ENCODE measurements around the gene ANAPC1. TPM values are rescaled to one million over a fixed set of nuclear protein-coding genes. Genes with fewer than 3 reads are reported as not detected.

Gene ANAPC1
- total and polyA plus RNA-seq, 9 of the 15 experiments (the other 6 are each of a cell fraction or from before 2014, with no cell fraction given), result 14.0 to 126 (median 78.2) TPM

- Histone ChIP-seq H3K27me3 (ENCODE audit: control insufficient read depth in 2 of 2, insufficient read depth in 2 of 2, low read length in 2 of 2) (peaks cover 0 to 6% of the 10 kb centered on the region in 2 experiments; a peak in 2 of 5 replicates), H3K36me3 (ENCODE audit: control insufficient read depth, insufficient read depth, low read length) (no peaks in the 10 kb centered on the region), H4K20me1 (replicated peaks; ENCODE audit: control insufficient read depth, insufficient read depth, low read length) (no peaks in the 10 kb centered on the region), H2AFZ (ENCODE audit: low read depth, low read length) (peak overlapping the region; percentile 10; the same call in 1 of the 2 replicates), H3K9me1 (ENCODE audit: control insufficient read depth, insufficient read depth, low read length) (no peaks in the 10 kb centered on the region), H3K4me3 (no peak overlapping the region), H3K4me1 (replicated peaks in 1 of 2; ENCODE audit: control insufficient read depth in 2 of 2, insufficient read depth in 2 of 2, low read length in 2 of 2) (peaks cover 28 to 31% of the 10 kb centered on the region in 2 experiments), H3K9ac (ENCODE audit: insufficient read depth in 1 of 2, low read depth in 2 of 2, low read length in 2 of 2) (no peak overlapping the region), H3K4me2 (ENCODE audit: insufficient read depth, low read length) (peak overlapping the region; percentile 9; the same call in 1 of the 2 replicates), H3K9me3 (replicated peaks; ENCODE audit: control insufficient read depth, insufficient read depth, low read depth, low read length) (no peaks in the 10 kb centered on the region), H3K79me2 (ENCODE audit: control insufficient read depth, insufficient read depth, low read length) (no peaks in the 10 kb centered on the region), H3K27ac (ENCODE audit: extremely low read depth, low read depth, low read length) (no peak overlapping the region)
- ChIA-PET POLR2A (no interaction called here), CTCF (ENCODE audit: low intra/inter-chr PET ratio) (interaction anchor here (0.9 kb wide), 1 partner anchor 148 kb away, joined by 3 read pairs; no protein-coding TSS in a partner anchor)
- WGBS (ENCODE audit: insufficient coverage, low coverage, missing lambda C conversion rate), result 15% methylated on average over 3 of the region's 3 CpGs
- peak; percentile 71 for FAIRE-seq
- ATAC-seq, result peak; percentile 32; the same call in 2 of the 3 replicates
- peak in 2 of 4 experiments; percentile 37 to 66 for DNase-seq (ENCODE audit: extremely low read depth in 1 of 4, low spot score in 3 of 4)
- intact Hi-C loops (cut with micrococcal nuclease) (loop anchor here (1.0 kb wide), 1 partner anchor 147 kb away; no protein-coding TSS in a partner anchor), in situ Hi-C loops (cut with MboI) (loop anchor here (10.0 kb wide), 1 partner anchor 684 kb away; the partner anchor contains the start of gene CHCHD5)
- no TSS peak for BruUV-seq (replicated peaks)
- no peak for TF ChIP-seq MTA1 (IDR thresholded peaks at IDR 0.05; ENCODE audit: borderline replicate concordance)
- no peak for TF ChIP-seq ZNF764 (CRISPR knock-in tag; IDR thresholded peaks at IDR 0.05; ENCODE audit: low read depth)
- TF ChIP-seq RAD21 (CRISPR knock-in tag; conservative IDR thresholded peaks at IDR 0.05 in 1 of 2, IDR thresholded peaks at IDR 0.05 in 1 of 2), result peak; percentile 60 to 78
- no peak for TF ChIP-seq GATAD2A (IDR thresholded peaks at IDR 0.05)
- TF ChIP-seq SLC30A9 (CRISPR knock-in tag; IDR thresholded peaks at IDR 0.05), result no peak
- TF ChIP-seq ZNF408 (CRISPR knock-in tag; IDR thresholded peaks at IDR 0.05; ENCODE audit: low read depth), result no peak
- 0 out of 4 replicates have a peak, but pooled peaks of 1 of the 2 experiments have one; percentile 23 for TF ChIP-seq MAZ (CRISPR knock-in tag; conservative IDR thresholded peaks at IDR 0.05 in 1 of 2, IDR thresholded peaks at IDR 0.05 in 1 of 2)
- no peak for TF ChIP-seq ZNF217 (CRISPR knock-in tag; IDR thresholded peaks at IDR 0.05)
- 0 out of 2 replicates have a peak, but pooled peaks have one; percentile 20 for TF ChIP-seq KLF16 (IDR thresholded peaks at IDR 0.05)
- no peak for TF ChIP-seq TEAD4 (IDR thresholded peaks at IDR 0.05; ENCODE audit: low read length)
- no peak for TF ChIP-seq TEAD4 (CRISPR knock-in tag; IDR thresholded peaks at IDR 0.05; ENCODE audit: borderline replicate concordance)
- no peak for TF ChIP-seq SRSF3 (IDR thresholded peaks at IDR 0.05; ENCODE audit: insufficient read depth, low read length)
- TF ChIP-seq MAFG (tag; conservative IDR thresholded peaks at IDR 0.05), result no peak
- TF ChIP-seq ARID2 (IDR thresholded peaks at IDR 0.05), result 0 out of 2 replicates have a peak, but pooled peaks have one; percentile 30
- no peak for TF ChIP-seq POLR2B (IDR thresholded peaks at IDR 0.05; ENCODE audit: low read depth, partially characterized antibody)
- no peak for TF ChIP-seq MTF1 (CRISPR knock-in tag; IDR thresholded peaks at IDR 0.05; ENCODE audit: borderline replicate concordance)
- TF ChIP-seq BCOR (IDR thresholded peaks at IDR 0.05), result 0 out of 2 replicates have a peak, but pooled peaks have one; percentile 8
- no peak for TF ChIP-seq STAG1 (CRISPR knock-in tag; IDR thresholded peaks at IDR 0.05; ENCODE audit: borderline replicate concordance)
- TF ChIP-seq FOSL1 (tag; conservative IDR thresholded peaks at IDR 0.05), result no peak
- no peak for TF ChIP-seq NFIX (CRISPR knock-in tag; IDR thresholded peaks at IDR 0.05; ENCODE audit: low read depth)
- no peak for TF ChIP-seq ZBTB2 (IDR thresholded peaks at IDR 0.05)
- TF ChIP-seq RBM22 (IDR thresholded peaks at IDR 0.05; ENCODE audit: low read depth, low read length, poor library complexity, severe bottlenecking), result no peak
- TF ChIP-seq NBN (IDR thresholded peaks at IDR 0.05; ENCODE audit: low read depth), result 0 out of 2 replicates have a peak, but pooled peaks have one; percentile 39
- TF ChIP-seq MAFF (IDR thresholded peaks at IDR 0.05; ENCODE audit: low read length), result no peak
These were observed 16.9 kb upstream of the ANAPC1 start for GRCh38 chr2:111900859-111901258.

Measured in K562 (cell line).